Fibroblast of skin of left quadriceps (primary cell): ENCODE data around the gene PARP8.
"Not testable (repeated sequence)": the region's sequence is repeated elsewhere in the genome, so short reads cannot be mapped to it uniquely, and the experiment has no call there.

Experiments used
- DNase-seq, 2 experiments: peaks; one replicate each; pipeline ENCODE4 v3.0.0-alpha.2; 2013; ENCODE audit warnings: low read depth in 2 of 2

The PARP8 gene

DNA sequence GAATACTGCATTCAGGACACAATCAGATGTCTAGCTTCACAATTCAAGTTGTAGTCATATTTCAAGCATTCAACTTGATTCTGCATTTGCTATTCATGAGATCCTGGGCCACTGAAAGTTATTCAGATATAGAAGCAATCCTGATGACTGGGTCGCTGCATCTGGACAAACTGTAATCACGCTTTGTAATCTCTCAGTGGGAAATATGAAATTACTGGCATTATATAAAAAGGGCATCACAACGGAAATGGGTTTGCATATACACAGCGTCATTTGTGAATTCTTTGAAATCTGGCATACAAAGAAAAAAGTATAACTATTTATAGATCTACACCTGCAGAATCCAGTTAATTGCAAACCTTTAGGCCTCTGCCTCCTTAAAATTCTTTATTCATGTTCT is 102.2 kb downstream of the PARP8 start:
- no peak for DNase-seq

DNA sequence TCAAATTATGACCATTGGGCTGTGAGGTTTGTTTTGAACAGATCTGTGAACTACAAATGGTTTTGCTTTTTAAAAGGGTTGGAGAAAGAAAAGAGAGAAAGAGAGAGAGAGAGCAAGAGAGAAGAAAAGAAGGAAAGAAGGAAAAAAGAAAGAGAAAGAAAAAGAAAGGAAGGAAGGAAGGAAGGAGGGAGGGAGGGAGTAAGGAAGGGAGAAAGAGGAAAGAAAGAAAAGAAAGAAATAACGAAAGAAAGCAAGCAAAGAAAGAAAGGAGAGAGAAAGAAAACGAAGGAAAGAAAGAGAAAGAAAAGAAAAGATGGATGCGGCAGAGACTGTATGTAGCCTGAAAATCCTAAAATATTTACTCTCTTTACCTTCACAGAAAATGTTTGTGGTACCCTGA is 104.0 kb downstream of the PARP8 start:
- DNase-seq, result no peak

DNA sequence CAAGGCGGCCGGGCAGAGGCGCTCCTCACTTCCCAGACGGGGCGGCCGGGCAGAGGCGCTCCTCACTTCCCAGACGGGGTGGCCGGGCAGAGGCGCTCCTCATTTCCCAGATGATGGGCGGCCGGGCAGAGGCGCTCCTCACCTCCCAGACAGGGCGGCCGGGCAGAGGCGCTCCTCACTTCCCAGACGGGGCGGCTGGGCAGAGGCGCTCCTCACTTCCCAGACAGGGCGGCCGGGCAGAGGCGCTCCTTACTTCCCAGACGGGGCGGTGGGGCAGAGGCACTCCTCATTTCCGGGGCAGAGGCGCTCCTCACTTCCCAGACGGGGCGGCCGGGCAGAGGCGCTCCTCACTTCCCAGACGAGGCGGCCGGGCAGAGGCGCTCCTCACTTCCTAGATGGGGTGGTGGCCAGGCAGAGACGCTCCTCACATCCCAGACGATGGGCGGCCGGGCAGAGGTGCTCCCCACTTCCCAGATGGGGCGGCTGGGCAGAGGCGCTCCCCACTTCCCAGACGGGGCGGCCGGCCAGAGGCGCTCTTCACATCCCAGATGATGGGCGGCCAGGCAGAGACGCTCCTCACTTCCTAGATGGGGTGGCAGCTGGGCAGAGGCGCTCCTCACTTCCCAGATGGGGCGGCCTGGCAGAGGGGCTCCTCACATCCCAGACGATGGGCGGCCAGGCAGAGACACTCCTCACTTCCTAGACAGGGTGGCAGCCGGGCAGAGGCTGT is 108.2 kb downstream of the PARP8 start:
- DNase-seq, result not testable (repeated sequence)

DNA sequence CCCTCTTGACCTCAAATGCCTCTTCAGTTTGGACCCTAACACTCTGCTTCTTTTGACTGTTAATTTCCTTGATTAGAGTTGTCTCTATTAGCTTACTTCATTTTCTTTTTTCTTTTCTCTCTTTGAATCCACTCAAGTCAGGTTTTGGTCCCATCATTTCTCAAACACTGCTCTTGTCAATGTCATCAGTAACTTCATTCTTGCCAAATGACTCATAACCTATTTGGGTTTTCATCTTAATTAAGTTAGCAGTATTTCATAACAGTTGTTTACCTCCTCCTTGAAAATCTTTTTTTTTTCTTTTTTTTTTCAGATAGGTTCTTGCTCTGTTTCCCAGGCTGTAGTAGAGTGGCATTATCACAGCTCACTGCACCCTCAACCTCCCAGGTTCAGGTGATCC is 119.6 kb downstream of the PARP8 start:
- DNase-seq, result no peak

DNA sequence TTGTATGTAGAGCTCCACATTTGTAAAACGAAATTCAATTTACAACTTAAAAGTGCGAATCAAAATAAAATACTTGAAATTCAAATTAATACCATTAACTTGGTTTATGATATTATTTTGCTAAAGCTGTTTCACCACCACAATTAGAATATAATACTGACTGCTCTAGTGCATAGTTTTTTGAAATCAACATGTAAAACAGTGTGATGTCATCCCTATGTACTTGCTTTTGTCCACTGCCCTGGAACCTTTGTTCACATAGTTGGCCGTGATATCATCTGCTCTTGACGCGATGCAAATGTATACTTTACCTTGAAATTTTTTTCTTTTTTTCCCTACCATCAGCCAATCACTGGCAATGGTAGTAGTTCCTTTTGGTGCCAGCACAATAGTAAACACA is 125.4 kb downstream of the PARP8 start:
- DNase-seq, result no peak

DNA sequence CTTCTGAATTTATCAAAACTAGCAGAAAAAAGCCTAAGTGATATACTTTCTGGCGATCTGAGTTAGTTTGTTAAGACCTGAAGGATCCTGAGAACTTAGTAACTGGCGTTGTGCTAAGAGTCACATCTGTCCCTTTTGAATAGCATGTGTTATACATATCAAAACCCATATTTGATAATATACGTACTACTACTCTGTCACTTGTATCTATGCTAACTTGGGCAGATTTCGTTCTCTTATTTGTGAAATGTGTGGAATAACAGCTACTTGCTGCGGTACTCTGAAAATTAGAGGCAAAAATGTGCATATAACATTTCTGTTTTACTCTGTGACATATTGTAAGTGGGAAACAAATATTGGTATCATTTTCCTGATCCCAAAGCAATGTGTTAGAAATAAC is 126.4 kb downstream of the PARP8 start:
- DNase-seq, result no peak

DNA sequence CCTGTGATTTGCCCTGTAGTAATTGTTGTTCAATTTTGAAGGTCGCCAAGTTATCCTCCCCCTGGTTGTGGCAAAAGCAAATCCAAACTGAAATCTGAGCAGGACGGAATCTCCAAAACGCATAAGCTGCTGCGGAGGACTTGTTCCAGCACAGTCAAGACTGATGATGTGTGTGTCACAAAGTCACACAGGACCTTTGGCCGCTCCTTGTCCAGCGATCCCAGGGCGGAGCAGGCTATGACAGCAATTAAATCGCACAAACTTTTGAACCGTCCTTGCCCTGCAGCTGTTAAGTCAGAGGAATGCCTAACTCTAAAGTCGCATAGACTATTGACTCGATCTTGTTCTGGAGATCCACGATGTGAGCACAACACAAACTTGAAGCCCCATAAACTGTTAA is 128.4 kb downstream of the PARP8 start:
- DNase-seq, result no peak

DNA sequence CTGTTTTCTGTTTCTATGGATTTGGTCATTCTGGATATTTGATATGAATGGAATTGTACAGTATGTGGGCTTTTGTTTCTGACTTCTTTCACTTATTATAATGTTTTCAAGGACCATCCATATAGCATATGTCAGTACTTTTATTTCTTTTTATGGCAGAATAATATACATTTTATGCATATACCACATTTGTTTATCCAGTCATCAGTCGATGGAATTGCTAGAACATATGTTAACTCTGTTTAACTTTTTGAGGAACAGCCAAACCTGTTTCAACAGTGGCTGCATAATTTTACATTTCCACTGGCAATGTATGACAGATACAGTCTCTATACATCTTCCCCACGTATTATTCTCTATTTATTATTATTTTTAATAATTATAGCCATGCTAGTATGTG is 131.6 kb downstream of the PARP8 start:
- no peak for DNase-seq

DNA sequence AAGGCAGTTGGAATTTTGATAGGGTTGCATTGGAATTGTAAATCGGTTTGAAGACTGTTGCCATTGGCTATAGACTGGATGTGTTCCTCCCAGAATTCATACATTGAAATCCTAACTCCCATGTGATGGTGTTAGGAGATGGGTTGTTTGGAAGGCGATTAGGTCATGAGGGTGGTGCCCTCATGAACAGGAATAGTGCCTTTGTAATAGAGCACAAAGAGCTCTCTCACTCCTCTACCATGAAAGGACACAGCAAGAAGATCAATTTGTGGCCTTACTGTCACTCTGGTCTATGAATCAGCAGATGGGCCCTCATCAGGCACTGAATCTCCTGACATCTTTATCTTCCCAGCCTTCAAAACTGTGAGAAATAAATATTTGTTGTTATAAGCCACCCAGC is 133.2 kb downstream of the PARP8 start:
- no peak for DNase-seq

DNA sequence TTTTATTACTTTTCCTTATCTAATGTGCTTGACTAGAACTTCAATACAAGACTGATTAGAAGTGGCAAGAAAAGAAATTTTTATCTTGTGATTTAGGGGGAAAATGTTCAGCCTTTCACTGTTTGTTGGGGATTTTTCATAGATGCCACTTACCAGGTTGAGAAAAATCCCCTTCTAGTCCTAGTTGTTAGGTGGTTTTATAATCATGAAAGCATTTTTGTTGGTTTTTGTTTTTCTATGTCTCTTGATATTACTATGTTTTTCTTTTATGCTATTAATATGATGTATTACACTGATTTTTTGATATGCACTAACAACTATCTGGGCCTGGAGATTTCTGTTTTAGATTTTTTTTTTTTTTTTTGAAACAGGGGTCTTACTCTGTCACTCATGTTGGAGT is 134.0 kb downstream of the PARP8 start:
- DNase-seq, result no peak

DNA sequence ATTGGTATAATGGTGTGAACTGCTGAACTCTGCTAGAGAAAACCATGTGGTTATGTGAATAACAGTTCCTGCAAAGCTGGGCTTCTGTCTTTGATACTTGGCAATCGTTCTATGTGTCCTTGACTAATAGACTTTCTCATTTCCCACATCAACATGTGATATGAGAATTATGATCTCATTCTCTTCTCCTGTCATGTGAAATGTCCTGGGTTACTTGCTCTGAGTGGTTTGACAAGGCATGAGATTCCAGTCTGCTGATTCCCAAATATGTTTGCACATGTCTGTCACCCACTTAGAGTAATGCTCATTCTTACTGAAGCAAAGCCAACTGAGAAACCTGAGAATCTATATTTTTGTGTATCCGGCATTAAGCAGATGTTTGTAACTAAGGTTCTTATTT is 141.2 kb downstream of the PARP8 start:
- DNase-seq, result no peak

DNA sequence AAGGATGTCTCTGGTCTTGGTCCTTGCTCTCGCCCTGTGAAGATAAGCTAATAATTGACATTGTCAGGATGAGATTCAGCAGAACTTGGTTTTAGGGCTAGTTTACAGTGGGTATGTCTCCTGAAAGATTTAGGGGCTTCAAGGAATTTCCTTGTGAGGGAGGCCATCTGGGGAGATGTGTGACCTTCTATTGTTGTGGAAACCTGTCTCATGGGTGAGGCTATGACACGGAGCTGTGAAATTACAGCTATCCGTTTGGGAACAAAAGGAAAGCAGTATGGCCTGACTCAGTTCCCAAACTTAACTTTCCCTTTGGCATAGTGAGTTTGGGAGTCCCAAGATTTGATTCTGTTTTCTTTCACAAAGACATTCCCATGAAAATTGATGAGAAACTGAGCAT is 142.0 kb downstream of the PARP8 start:
- no peak for DNase-seq

DNA sequence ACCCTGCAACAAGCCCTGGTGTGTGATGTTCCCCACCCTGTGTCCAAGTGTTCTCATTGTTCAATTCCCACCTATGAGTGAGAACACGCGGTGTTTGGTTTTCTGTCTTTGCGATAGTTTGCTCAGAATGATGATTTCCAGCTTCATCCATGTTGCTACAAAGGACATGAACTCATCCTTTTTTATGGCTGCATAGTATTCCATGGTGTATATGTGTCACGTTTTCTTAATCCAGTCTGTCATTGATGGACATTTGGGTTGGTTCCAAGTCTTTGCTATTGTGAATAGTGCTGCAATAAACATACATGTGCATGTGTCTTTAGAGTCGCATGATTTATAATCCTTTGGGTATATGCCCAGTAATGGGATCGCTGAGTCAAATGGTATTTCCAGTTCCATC is 145.3 kb downstream of the PARP8 start:
- DNase-seq, result not testable (repeated sequence)

DNA sequence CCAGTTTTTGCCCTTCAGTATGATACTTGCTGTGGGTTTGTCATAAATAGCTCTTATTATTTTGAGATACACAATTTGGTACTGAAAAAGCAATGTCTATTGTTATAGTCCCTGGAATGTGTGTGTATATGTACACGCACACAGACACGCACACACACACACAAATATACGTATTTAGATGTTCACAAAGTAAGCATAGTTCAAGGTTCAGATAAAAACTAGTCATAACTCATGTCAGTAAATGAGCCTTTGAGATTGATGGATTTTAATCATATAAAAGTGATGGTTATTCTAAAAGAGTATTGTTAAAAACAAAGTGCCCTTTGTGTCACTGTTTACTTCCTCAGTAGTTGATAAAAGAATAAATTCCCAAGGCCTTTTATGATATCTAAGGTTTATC is 147.3 kb downstream of the PARP8 start:
- no peak for DNase-seq

DNA sequence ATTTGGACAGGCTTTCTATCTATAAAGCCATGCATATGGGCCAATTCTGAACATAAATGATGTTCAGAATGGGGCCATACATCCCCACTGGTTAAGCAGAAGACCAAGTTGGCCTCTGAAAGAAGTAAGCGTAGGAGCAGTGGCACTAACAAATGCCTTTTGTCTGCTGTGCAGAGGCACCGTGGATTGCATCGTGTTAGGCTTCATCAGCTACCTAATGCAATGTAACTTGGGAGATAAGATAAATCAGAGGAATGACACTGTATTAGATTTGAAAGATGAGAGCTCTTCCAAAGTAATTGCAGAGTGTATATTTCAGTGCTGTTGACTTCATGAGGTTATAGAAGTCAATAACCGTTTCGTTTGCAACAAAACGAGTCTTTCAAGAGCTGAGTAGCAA is 148.1 kb downstream of the PARP8 start:
- no peak for DNase-seq

DNA sequence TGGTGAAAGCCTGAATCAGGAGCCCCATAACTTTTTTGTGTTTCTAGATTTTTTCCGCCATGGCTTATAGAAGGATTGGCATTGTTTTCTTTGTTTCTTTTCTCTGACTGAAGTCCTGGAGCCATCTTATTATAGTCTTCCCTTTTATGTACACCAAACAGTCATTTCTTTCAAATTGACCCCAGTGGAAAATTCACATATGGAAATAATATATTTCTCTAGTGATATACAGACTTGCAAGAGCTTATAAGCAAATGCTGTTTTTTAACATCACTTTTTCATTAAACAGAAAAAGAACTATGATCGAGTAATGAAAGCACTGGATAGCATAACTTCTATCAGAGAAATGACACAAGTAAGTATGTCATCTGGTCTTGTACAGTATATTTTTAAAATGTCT is 155.6 kb downstream of the PARP8 start:
- DNase-seq, result no peak

DNA sequence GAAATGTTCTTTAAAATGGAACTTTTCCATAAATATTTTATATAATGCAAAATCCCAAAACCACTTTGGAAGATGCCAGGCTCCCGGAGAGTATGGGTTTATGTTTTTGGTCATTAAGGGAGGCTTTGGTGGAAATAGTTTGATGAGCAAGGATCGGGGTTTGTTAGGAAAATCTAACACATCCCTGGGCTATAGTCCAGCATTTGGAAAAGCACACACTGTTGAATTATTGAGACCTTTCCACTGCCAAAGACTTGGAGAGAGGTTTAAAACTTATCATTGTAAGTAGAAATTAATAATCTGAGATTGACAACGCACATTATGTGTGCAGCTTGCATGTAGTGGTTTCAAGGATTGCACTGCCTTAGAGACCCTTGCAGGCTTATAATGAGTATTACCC is 156.3 kb downstream of the PARP8 start:
- DNase-seq, result no peak

DNA sequence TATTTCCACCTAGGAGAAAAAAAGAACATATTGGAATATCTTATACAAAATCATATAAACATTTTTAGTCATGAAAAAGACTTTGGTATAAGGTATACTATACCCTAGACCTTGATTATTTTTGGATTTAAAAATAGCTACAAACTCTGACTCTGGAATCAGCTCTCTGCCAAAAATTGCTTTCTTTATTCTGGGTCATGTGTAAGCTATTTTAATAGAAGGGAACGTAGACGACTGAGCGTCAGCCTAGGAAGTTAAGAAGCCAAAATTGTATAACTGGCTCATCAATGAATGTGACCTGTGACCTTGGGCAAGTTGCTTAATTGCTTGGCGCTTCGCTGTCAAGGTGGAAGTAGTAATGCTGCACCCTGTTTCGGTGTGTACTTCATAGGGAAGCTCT is 157.1 kb downstream of the PARP8 start:
- DNase-seq, result no peak

DNA sequence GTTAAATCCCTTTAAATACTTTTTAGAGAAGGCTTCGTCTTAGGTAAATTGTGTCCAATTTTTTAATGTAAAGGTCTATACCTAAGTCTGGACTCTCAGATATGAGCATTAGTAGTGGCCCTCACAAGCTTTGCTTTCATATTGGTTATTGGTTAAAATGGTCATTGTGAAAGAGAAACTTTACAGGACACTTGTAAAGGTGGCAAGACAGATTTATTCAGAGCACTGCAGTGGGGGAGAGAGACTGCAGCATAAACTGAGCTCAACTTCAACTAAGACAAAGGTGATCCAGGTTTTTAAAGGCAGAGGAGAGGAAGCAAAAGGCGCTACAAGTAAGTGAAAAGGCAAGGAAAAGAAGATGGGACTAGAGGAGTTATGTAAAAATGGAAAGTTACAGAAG is 157.7 kb downstream of the PARP8 start:
- no peak for DNase-seq

DNA sequence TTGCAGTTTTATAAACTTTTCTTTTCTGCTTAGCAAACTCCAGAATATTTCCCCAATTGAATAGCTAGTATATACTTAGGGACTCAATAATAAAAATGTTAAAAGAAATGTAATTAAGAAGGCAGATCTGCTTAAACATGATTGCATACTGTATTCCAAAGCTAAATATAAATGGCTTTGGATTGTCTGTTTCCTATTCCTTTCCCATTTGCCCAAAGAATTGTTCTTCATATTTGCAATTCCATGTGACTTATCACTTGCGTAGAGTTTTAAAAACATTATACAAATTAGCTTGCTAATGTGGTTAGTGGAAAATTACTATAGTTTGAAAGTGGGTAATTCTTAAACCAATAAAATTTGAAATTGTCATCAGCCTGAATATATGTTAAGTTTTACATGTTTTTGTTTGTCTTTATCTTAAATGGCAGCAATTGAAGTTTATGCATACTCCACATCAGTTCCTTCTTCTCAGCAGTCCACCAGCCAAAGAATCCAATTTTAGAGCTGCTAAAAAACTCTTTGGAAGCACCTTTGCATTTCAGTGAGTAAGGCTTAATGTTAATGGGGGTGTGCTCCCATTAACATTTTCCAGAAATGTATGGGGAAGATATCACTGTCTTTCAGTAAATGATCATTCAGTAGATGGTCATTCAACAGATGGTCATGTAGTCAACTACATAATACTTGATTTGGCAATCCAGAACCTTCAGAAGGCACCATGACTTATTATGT is 161.2 kb downstream of the PARP8 start:
- no peak for DNase-seq

DNA sequence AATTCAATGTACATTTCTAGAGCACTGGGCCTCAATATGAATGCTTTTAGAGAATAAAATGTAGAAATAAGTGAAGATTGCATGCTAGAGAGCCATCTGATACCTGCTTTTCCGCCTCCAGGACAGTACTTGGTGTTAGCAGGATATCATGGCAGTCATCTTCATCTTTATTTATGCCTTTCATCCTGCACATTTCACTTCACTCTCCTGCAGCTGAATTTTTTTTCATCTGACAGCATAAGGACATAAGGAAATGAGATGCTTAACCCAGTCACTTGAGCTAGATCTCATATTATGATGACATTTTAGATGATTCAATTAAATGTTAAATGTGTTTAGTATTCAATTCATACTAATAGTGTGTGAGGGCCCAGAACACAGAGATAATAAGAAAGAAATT is 162.6 kb downstream of the PARP8 start:
- no peak for DNase-seq

DNA sequence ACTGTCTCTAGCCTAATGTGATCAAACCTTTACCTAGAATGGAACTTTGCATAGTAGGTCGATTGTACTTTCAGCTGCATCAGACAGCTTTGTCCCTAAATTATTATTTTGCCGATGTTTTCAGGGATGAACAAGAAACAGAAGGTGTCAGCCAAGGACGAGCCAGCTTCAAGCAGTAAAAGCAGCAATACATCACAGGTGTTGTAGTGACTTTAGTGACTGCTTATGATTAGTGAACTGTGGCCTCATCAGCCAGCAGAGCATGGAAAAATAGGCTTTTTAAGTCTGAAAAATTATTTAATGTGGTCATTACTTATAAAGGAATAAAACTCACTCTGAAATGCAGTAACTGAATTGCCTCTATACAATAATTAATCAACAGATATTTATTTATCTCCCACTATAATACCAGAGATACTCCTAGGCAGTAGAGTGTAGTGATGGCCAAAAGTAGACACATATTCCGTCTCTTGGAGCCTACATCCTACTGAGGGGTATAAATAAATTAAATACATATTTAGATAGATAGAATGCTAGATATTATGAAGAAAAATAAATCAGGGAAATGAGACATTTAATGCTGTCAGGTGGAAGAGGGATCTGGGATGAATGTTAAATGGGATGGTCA is 166.3 kb downstream of the PARP8 start:
- DNase-seq, result no peak

DNA sequence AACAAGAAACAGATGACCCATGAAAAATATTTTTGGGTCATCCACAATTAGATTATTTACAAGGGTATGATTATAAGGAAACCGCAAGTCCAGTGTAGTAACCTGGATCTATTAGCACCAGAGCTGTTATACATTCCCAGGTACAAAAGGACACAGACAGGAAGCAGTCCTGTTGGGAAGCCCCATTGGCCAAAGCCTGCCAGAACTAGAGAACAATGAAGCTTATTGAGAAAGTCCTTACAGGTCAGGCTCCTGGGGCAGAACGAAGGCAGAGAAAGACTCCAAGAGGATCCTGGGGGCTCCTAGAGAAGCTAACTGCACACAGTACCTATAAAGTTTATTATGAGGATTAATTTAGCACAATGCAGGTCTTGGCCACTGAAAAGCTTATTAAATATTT is 169.9 kb downstream of the PARP8 start:
- no peak for DNase-seq
